Caco-2 (cell line): Measurements from ENCODE around the gene RXRA. TPM values are rescaled to one million over a fixed set of nuclear protein-coding genes. Genes with fewer than 3 reads are reported as not detected.

ENCODE experiments used
- BruUV-seq: library from RNA; stranded (reverse); fragments of 400-500 nt; replicated peaks from 2 replicates; lab custom pipeline; 2021; lab: Mats Ljungman, UMichigan
- CTCF ChIA-PET: fragments of 300-600 bp; sonication (Branson Sonifier 250); formaldehyde crosslinking; loops from one replicate; lab custom pipeline; 2022; ENCODE audit warnings: antibody characterized with exemption; lab: Charles Lee
- POLR2A ChIA-PET: fragments of 300-600 bp; sonication (Branson Sonifier 250); formaldehyde crosslinking; loops from one replicate; lab custom pipeline; 2022; ENCODE audit warnings: antibody characterized with exemption; lab: Charles Lee
- DNase-seq, 2 experiments: peaks; one replicate each; pipeline versions ENCODE4 v3.0.0 to v3.0.0-alpha.2; 2020 to 2022
- H3K27me3 ChIP-seq: replicated peaks from 2 replicates; pipeline ENCODE4 v1.6.0; 2011; ENCODE audit warnings: low read length; ENCODE audit not compliant: control insufficient read depth, insufficient read depth
- H3K36me3 ChIP-seq: 2 replicates; pipeline ENCODE4 v1.5.1; 2011; ENCODE audit warnings: low read length; ENCODE audit not compliant: control insufficient read depth, insufficient read depth
- H3K4me1 ChIP-seq: fragments of 250-450 bp; sonication (Bioruptor Pico); 2 replicates; pipeline ENCODE4 v1.5.1; 2020; ENCODE audit warnings: mild to moderate bottlenecking
- H3K4me3 ChIP-seq: 2 replicates; pipeline ENCODE4 v1.5.1; 2011; ENCODE audit warnings: low read depth, mild to moderate bottlenecking, control low read depth, low read length
- H3K9me3 ChIP-seq: fragments of 250-450 bp; sonication (Bioruptor Pico); 2 replicates; pipeline ENCODE4 v1.5.1; 2020; ENCODE audit warnings: mild to moderate bottlenecking, moderate library complexity
- H3K27ac Mint-ChIP-seq: one replicate; pipeline ENCODE4 v1.8.0; 2022; ENCODE audit warnings: mixed read lengths; ENCODE audit not compliant: unreplicated experiment
- H3K27me3 Mint-ChIP-seq: one replicate; pipeline ENCODE4 v1.8.0; 2022; ENCODE audit warnings: mixed read lengths; ENCODE audit not compliant: insufficient read depth, unreplicated experiment
- H3K36me3 Mint-ChIP-seq: one replicate; pipeline ENCODE4 v1.8.0; 2022; ENCODE audit warnings: mild to moderate bottlenecking, mixed read lengths; ENCODE audit not compliant: insufficient read depth, unreplicated experiment
- H3K4me1 Mint-ChIP-seq: one replicate; pipeline ENCODE4 v1.8.0; 2022; ENCODE audit warnings: low read depth, mixed read lengths; ENCODE audit not compliant: unreplicated experiment
- H3K4me3 Mint-ChIP-seq: one replicate; pipeline ENCODE4 v1.8.0; 2022; ENCODE audit warnings: mild to moderate bottlenecking, moderate library complexity, mixed read lengths; ENCODE audit not compliant: unreplicated experiment
- H3K9me3 Mint-ChIP-seq: one replicate; pipeline ENCODE4 v1.8.0; 2022; ENCODE audit warnings: mixed read lengths; ENCODE audit not compliant: unreplicated experiment
- intact Hi-C: fragments of 100-400 bp; cut with micrococcal nuclease; formaldehyde crosslinking; loops from one replicate; pipeline ENCODE4 v1.10.0; 2022; ENCODE audit not compliant: unreplicated experiment
- total RNA-seq: library from RNA; stranded (reverse); gene quantifications from 2 replicates; pipeline ENCODE4 v1.2.3, GENCODE V29; 2022
- TF ChIP-seq, protein P1 (sequence below), 2 experiments: fragments of 200-600 bp in 1 of 2; IDR thresholded peaks; 1 replicate in 1 of 2; 2 replicates in 1 of 2; pipeline versions ENCODE4 v1.5.1 to v1.8.0; 2011 to 2022; ENCODE audit warnings: antibody characterized with exemption in 1 of 2, control low read depth in 1 of 2, inconsistent platforms in 1 of 2, low read depth in 1 of 2, low read length in 1 of 2, mild to moderate bottlenecking in 1 of 2, moderate library complexity in 1 of 2; ENCODE audit not compliant: insufficient read depth in 1 of 2, severe bottlenecking in 1 of 2, unreplicated experiment in 1 of 2

RXRA gene
- total RNA-seq, 1 experiment from 2014 or later, result 69.1 TPM

DNA sequence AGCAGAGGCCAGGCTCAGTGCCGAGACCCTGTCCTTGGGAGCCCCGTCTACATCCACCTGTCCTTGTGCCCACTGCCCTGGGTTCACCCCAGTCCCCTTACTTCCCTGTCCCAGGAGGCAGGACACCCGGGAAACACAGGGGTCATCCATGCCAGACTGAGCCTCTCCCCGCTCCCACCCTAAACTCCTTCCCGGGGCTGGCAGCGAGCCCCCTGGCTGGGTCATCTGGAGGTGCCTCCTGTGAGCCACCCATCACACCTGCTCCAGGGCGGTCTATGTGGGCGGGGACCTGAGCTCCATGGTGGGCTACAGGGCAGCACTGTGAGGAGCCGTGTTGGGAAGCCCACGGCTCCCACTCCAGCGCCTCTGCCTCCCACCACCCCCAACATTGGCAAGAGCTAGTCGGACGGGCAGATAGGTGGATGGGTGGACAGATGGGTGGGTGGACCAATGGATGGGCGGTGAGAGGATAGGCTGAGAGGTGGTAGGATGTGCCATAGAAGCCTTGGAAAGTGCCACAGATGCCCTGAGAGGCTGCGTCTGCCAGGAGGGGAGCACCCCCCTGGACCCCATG, 42.5 kb upstream of the RXRA start:
- Mint-ChIP-seq H3K27me3 (no peaks in the 10 kb centered on the region), H3K4me3 (no peak overlapping the region), H3K4me1 (no peaks in the 10 kb centered on the region), H3K36me3 (no peaks in the 10 kb centered on the region), H3K27ac (no peak overlapping the region), H3K9me3 (no peaks in the 10 kb centered on the region)
- CTCF ChIA-PET, result no interaction called here
- no peak overlapping the region for H3K4me3 ChIP-seq
- H3K36me3 ChIP-seq, result no peaks in the 10 kb centered on the region
- no peak for DNase-seq
- POLR2A ChIA-PET, result no interaction called here
- BruUV-seq, result no TSS peak
- no peaks in the 10 kb centered on the region for H3K9me3 ChIP-seq
- H3K27me3 ChIP-seq, result no peaks in the 10 kb centered on the region
- intact Hi-C loops, result no loop called here
- TF ChIP-seq, protein P1, sequence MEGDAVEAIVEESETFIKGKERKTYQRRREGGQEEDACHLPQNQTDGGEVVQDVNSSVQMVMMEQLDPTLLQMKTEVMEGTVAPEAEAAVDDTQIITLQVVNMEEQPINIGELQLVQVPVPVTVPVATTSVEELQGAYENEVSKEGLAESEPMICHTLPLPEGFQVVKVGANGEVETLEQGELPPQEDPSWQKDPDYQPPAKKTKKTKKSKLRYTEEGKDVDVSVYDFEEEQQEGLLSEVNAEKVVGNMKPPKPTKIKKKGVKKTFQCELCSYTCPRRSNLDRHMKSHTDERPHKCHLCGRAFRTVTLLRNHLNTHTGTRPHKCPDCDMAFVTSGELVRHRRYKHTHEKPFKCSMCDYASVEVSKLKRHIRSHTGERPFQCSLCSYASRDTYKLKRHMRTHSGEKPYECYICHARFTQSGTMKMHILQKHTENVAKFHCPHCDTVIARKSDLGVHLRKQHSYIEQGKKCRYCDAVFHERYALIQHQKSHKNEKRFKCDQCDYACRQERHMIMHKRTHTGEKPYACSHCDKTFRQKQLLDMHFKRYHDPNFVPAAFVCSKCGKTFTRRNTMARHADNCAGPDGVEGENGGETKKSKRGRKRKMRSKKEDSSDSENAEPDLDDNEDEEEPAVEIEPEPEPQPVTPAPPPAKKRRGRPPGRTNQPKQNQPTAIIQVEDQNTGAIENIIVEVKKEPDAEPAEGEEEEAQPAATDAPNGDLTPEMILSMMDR (IDR thresholded peaks at IDR 0.05; ENCODE audit: insufficient read depth in 1 of 2, low read depth in 1 of 2, low read length in 1 of 2, severe bottlenecking in 1 of 2, unreplicated experiment in 1 of 2), result no peak
- H3K4me1 ChIP-seq, result no peaks in the 10 kb centered on the region

DNA sequence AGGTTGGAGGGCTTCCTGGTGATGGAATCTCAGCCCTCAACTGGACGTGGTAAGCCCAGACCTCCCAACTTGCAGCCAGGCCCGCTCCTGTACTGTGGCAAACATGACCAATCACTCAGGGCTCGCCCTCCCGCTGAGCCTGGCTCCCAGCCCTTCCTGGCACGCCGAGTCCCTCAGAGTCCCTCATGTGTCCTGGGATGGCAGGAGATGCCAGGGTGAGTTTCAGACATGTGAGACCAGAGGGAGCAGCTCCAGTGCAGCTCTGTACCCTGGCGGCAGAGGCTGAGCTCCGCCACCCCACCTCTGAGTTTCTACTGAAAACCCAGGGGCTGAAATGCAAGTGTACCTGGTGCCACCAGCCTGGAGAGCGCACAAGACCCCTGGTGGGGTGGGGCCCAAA, 42.0 kb upstream of the RXRA start:
- Histone ChIP-seq H3K9me3 (no peaks in the 10 kb centered on the region), H3K4me3 (no peak overlapping the region), H3K4me1 (no peaks in the 10 kb centered on the region), H3K36me3 (no peaks in the 10 kb centered on the region), H3K27me3 (no peaks in the 10 kb centered on the region)
- ChIA-PET CTCF (no interaction called here), POLR2A (no interaction called here)
- no peaks in the 10 kb centered on the region for H3K36me3 Mint-ChIP-seq
- DNase-seq, result no peak
- BruUV-seq, result no TSS peak
- TF ChIP-seq, protein P1 (IDR thresholded peaks at IDR 0.05; ENCODE audit: insufficient read depth in 1 of 2, low read depth in 1 of 2, low read length in 1 of 2, severe bottlenecking in 1 of 2, unreplicated experiment in 1 of 2), result no peak
- H3K4me3 Mint-ChIP-seq, result no peak overlapping the region
- intact Hi-C loops, result no loop called here
- H3K4me1 Mint-ChIP-seq, result no peaks in the 10 kb centered on the region
- H3K9me3 Mint-ChIP-seq, result no peaks in the 10 kb centered on the region
- H3K27me3 Mint-ChIP-seq, result no peaks in the 10 kb centered on the region
- H3K27ac Mint-ChIP-seq, result no peak overlapping the region

DNA sequence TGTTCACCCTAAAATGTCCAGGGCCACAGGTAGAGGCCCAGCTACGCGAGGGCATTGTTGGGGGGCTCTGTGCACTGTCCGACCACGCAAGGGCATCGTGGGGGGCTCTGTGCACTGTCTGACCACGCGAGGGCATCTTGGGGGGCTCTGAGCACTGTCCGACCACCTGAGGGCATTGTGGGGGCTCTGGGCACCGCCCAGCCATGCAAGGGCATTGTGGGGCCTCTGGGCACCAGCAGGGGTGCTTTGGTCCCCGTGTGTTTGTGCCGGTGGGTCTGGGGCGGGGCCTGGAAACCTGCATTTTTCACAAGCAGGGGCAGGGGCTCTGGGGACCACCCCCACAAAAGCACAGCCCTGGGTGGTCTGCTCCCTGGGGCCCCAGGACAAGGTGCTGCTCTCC, 41.5 kb upstream of the RXRA start:
- intact Hi-C loops, result no loop called here
- ChIA-PET CTCF (no interaction called here), POLR2A (no interaction called here)
- H3K27ac Mint-ChIP-seq, result no peak overlapping the region
- Histone ChIP-seq H3K27me3 (no peaks in the 10 kb centered on the region), H3K4me3 (no peak overlapping the region), H3K9me3 (no peaks in the 10 kb centered on the region), H3K36me3 (no peaks in the 10 kb centered on the region), H3K4me1 (no peaks in the 10 kb centered on the region)
- H3K27me3 Mint-ChIP-seq, result no peaks in the 10 kb centered on the region
- H3K4me1 Mint-ChIP-seq, result no peaks in the 10 kb centered on the region
- no TSS peak for BruUV-seq
- no peak overlapping the region for H3K4me3 Mint-ChIP-seq
- H3K36me3 Mint-ChIP-seq, result no peaks in the 10 kb centered on the region
- H3K9me3 Mint-ChIP-seq, result no peaks in the 10 kb centered on the region
- TF ChIP-seq, protein P1 (IDR thresholded peaks at IDR 0.05; ENCODE audit: insufficient read depth in 1 of 2, low read depth in 1 of 2, low read length in 1 of 2, severe bottlenecking in 1 of 2, unreplicated experiment in 1 of 2), result no peak
- DNase-seq, result no peak
